IPS-18c (cell line): ENCODE results near the gene CEP170.
"Not testable (repeated sequence)": the region's sequence is repeated elsewhere in the genome, so short reads cannot be mapped to it uniquely, and the experiment has no call there.

Experiments
- H3K4me3 ChIP-seq: 2 replicates; pipeline ENCODE4 v1.7.0; 2013; ENCODE audit warnings: low read depth, mild to moderate bottlenecking, low read length, moderate library complexity; ENCODE audit not compliant: insufficient read depth
- H3K9me3 ChIP-seq: one replicate; pipeline ENCODE4 v1.6.1; 2013; ENCODE audit warnings: mild to moderate bottlenecking, low read length, moderate library complexity; ENCODE audit not compliant: control insufficient read depth, insufficient read depth

CEP170 gene

GRCh38 chr1:243251539-243251938 is 3.5 kb downstream of the CEP170 start:
- no peak overlapping the region for H3K4me3 ChIP-seq
- H3K9me3 ChIP-seq, result no peaks in the 10 kb centered on the region

GRCh38 chr1:243250102-243250501 is 5.0 kb downstream of the CEP170 start:
- Histone ChIP-seq H3K9me3 (no peaks in the 10 kb centered on the region), H3K4me3 (no peak overlapping the region)

- H3K9me3 ChIP-seq, result no peaks in the 10 kb centered on the region
Observed at GRCh38 chr1:243249214-243249613, 5.9 kb downstream of the CEP170 start.

GRCh38 chr1:243247901-243248300 is 7.2 kb downstream of the CEP170 start:
- H3K9me3 ChIP-seq, result peaks cover 2% of the 10 kb centered on the region
- H3K4me3 ChIP-seq, result no peak overlapping the region

More at GRCh38 chr1:243249214-243249613, 5.9 kb downstream of the CEP170 start:
- no peak overlapping the region for H3K4me3 ChIP-seq

- peaks cover 2% of the 10 kb centered on the region for H3K9me3 ChIP-seq
- H3K4me3 ChIP-seq, result no peak overlapping the region
Observed at GRCh38 chr1:243246916-243247315, 8.2 kb downstream of the CEP170 start.

GRCh38 chr1:243244432-243244841 is 10.6 kb downstream of the CEP170 start:
- Histone ChIP-seq H3K9me3 (peaks cover 2% of the 10 kb centered on the region), H3K4me3 (no peak overlapping the region)

GRCh38 chr1:243236604-243237252 is 18.4 kb downstream of the CEP170 start:
- Histone ChIP-seq H3K4me3 (no peak overlapping the region), H3K9me3 (no peaks in the 10 kb centered on the region)

GRCh38 chr1:243234978-243235647 is 20.0 kb downstream of the CEP170 start:
- Histone ChIP-seq H3K9me3 (no peaks in the 10 kb centered on the region), H3K4me3 (no peak overlapping the region)

- H3K9me3 ChIP-seq, result no peaks in the 10 kb centered on the region
- no peak overlapping the region for H3K4me3 ChIP-seq
Observed at GRCh38 chr1:243233908-243234307, 21.2 kb downstream of the CEP170 start.

GRCh38 chr1:243230914-243231313 is 24.2 kb downstream of the CEP170 start:
- H3K4me3 ChIP-seq, result no peak overlapping the region
- H3K9me3 ChIP-seq, result no peaks in the 10 kb centered on the region

GRCh38 chr1:243229526-243229925 is 25.6 kb downstream of the CEP170 start:
- no peak overlapping the region for H3K4me3 ChIP-seq
- H3K9me3 ChIP-seq, result no peaks in the 10 kb centered on the region

GRCh38 chr1:243227622-243228021 is 27.5 kb downstream of the CEP170 start:
- no peaks in the 10 kb centered on the region for H3K9me3 ChIP-seq

GRCh38 chr1:243218059-243218458 is 37.0 kb downstream of the CEP170 start:
- no peaks in the 10 kb centered on the region for H3K9me3 ChIP-seq

More at GRCh38 chr1:243227622-243228021, 27.5 kb downstream of the CEP170 start:
- H3K4me3 ChIP-seq, result no peak overlapping the region

GRCh38 chr1:243217349-243217748 is 37.7 kb downstream of the CEP170 start:
- H3K4me3 ChIP-seq, result no peak overlapping the region
- H3K9me3 ChIP-seq, result no peaks in the 10 kb centered on the region

More at GRCh38 chr1:243218059-243218458, 37.0 kb downstream of the CEP170 start:
- no peak overlapping the region for H3K4me3 ChIP-seq

GRCh38 chr1:243216741-243217140 is 38.3 kb downstream of the CEP170 start:
- H3K4me3 ChIP-seq, result no peak overlapping the region
- H3K9me3 ChIP-seq, result no peaks in the 10 kb centered on the region

- H3K4me3 ChIP-seq, H3K9me3 ChIP-seq: not testable (repeated sequence)
Observed at GRCh38 chr1:243215276-243215875, 39.7 kb downstream of the CEP170 start.

GRCh38 chr1:243213045-243213787 is 41.9 kb downstream of the CEP170 start:
- no peak overlapping the region for H3K4me3 ChIP-seq
- no peaks in the 10 kb centered on the region for H3K9me3 ChIP-seq

- H3K9me3 ChIP-seq, H3K4me3 ChIP-seq: not testable (repeated sequence)
Observed at GRCh38 chr1:243211984-243212383, 43.1 kb downstream of the CEP170 start.
